Stimulated activated CD4-positive, alpha-beta T cell treated with anti-CD3 and anti-CD28 coated beads, Interleukin-12 subunit alpha, Interleukin-12 subunit beta, amount 100 ng/mL, for 24 hours (primary cell): ENCODE data around the gene ETV6.

ENCODE experiments used
- DNase-seq, 2 experiments: peaks; one replicate each; pipeline ENCODE4 v3.0.0-alpha.2; 2020; ENCODE audit warnings: low read depth in 2 of 2

Gene ETV6

DNA sequence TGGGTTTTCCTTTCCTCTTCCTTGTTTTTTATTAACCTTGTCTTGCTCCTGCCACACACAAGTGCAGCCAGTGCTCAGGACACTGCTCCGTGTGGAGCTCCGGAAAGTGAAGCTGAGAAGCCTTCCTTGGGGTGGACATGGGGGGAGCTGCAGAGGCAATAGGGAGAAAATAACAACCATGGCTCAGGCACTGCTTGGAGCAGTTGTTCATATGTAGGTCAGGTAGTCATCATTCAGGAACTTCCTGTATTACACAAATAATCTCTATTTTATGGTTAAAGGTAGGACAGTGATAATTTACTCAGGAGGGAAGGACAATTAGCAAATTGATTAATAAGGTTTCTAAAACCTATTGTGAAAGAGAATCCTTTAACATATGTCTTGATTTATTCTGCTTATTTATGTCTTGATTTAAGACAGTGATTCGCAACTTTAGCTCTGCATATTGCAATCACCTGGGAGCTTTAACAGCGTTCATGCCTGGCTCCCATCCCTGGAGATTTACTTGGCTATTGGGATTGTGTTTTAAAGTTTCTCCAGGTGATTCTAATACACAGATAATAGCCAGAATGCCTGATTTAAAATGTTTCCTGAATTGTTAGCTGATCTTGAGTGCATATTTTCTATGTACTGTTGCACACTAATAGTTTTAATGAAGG is 92.1 kb downstream of the ETV6 start:
- DNase-seq: no peak

- no peak for DNase-seq
Measured at GRCh38 chr12:11743423-11744409, 94.2 kb downstream of the ETV6 start.

DNA sequence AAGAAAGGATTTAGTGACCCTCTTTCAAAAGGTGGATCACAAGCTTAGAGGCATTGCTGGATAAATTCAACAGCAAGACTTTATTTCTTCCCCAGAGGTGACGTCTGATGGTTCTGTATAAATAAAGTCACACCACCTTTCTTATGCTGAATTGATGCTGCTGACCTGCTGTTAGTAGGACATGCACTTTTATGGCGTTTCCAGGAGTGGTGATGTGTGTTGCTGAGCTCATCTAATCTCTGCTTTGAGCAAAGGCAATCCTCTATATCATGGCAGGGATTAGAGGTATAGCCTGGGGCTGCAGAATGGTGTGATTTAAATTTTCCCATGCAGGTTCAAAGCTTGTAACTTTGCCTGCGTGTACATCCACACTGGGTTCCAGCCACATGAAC is 94.9 kb downstream of the ETV6 start:
- no peak for DNase-seq

- DNase-seq: no peak
Measured at GRCh38 chr12:11745113-11745512, 95.6 kb downstream of the ETV6 start.

- DNase-seq: no peak
Measured at GRCh38 chr12:11746024-11746771, 96.7 kb downstream of the ETV6 start.

DNA sequence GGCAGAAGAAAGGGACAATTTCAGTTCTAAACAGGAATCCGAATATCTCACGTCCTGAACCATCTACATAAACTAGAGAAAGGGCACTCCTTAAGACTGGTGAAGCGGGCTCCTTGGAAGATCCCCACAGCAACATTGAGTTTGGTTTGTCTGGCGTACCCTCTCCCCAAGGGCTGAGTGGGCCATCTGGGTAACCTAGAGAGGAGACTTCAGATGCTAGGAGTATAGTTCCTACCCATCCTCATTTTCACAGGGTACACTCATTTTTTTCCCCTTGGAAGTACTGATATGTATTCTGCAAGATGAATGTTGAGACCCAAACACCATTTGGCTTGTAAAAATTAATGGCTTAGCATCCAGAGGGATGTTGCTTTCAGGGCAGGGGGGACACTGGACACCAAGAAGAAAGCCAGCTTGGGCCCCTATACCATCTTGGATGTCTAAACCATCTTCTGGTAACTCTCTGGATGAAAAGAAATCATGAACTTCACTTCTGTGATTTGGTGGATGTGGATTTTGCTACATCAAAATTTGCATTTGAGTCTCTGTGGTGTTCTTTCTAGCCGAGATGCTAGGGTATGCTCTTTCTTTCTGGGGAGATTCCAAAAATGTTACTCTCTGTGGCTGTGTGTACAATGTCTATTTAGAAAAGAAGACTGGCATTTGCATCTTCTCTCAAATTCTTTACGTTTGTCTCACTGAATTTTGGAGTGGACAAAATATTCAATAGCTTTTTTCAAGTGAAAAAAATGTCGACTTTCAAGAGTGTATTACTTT is 97.7 kb downstream of the ETV6 start:
- no peak for DNase-seq

DNA sequence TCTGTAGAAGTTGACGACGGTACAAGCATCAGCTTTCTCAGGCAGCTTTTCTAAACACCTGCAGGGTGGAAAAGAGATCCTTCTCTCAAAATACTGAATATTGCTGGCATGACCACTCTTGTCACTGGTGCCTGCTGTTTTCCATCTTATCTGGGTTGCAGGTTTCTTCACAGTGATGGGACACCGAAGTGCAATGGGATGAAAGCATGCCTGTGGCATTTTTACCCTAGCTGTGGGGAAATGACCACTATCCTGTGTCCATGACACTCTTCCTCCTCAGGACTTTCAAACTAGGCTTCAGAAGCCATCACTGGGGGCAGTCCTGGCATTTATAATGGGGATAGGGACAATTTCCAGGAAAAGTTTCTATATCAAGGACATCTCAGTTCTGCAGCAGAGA is 98.5 kb downstream of the ETV6 start:
- DNase-seq: no peak

GRCh38 chr12:11748903-11749302 is 99.4 kb downstream of the ETV6 start:
- no peak for DNase-seq

DNA sequence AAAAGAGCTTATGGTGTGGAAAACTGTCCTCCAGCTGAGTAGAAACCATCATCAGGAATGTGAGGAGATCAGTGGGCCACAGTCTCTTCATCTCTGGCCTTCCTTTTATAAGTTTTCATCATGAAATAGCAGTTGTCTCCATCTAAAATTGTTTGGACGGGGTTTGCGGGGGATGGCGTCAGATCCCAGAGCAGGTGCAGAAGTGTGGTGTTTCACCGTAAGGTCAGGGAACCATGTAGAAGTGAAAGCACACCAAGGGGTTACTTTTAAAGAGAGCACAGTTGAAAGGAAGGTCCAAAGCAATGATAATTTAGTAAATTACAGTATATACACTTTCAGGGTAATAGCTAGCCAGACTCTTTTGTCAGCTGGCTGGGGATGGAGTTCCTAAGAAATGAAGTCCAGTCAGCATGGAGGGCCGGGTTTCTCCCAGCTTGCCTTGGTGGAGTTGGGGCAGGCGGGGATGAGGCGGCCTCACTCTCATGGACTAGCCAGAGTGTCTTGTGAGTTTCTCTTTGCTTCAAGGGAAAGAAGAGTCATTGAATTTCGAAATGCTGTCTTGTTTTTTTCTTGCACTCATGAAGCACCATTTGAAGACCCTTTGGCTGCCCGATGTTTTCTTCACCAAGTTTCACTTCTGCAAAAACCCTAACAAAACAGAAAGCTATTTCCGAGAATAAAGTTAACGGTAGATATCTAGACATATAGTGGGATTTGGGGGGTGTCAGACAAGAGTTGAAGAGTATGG is 100.6 kb downstream of the ETV6 start:
- DNase-seq: no peak

GRCh38 chr12:11752403-11753149 is 103.1 kb downstream of the ETV6 start:
- no peak for DNase-seq

DNA sequence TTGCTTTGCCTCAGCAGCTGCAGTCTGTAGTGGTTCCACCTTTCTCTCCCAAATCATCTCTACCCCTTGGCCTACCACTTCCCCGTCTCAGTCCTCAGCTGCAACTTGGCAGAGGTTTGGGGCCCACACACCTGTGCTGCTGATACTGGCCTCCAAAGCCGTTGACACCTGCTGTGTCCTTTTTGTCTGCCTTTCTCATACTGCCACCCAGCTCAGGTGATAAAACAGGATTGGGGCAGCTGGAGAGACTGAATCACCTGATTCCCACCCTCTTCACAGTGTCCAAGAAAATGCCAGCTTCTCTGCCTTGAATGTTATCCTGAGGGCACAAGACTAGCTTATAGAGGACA is 103.7 kb downstream of the ETV6 start:
- no peak for DNase-seq

GRCh38 chr12:11753826-11754225 is 104.4 kb downstream of the ETV6 start:
- no peak for DNase-seq

GRCh38 chr12:11754256-11754655 is 104.8 kb downstream of the ETV6 start:
- DNase-seq: no peak

DNA sequence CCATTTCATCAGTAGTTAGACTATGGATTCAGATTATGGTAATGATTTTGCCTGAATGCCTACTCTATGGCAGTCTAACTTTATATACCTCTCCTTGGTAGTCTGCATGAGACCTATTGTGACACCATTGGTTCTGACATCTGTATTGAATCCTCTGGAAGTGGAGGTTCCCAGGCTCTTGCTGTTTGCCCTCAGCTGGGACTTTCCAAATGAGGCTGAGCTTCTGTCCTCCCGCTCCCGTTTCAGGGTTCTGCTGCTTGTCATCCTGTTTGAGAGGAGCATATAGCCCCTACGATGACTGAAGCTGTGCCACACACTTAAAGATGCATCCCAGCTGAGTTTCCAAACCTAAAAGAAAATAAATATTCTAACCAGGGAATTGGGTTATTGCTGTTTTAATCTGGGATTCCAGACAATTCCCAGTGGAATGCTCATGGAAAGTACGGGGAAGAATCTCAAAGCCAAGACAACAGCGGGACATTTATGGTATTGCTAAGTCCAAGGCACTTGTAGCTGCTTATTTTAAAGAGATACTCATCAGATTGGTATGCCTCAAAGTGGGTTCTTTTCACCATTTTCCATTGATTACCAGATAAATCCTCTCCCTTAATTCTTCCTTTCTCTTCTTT is 105.9 kb downstream of the ETV6 start:
- DNase-seq: no peak

DNA sequence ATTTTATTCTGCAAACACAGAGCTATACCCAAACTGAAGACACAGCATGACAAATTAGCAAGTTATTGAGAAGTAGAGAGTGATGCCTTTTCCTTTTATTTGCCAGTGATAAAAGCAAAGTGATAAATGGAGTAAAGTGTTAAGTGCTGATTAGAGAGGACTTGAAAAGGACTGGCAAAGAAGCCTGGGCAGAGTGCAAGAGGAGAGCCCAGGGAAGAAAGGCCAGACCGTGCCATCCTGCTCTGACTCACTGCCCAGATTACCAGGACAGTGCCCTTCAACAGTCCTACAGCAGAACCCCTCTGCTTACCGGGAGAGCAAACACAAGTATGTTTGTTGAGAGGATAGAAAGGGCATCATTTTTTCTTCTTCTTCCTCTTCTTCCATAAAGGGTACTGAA is 106.5 kb downstream of the ETV6 start:
- DNase-seq: no peak

DNA sequence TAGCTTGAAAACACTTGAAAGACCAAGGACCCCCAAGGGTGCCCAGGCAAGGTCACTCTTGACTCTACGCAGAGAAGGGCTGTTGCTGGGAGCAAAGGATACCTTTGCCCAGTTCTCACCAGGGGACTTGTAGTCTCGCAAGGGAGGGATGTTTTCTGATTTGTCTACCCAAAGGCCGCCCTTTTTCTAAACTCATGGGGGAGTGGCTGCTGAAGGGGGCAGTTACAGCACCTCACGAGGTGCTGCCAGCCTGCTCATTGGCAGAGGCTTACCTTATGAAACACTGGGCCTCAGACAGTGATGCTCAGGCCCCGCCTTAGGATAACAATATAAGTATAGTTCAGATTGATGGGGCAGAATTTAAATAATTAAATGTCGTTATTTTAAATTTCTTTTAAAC is 107.0 kb downstream of the ETV6 start:
- DNase-seq: no peak

GRCh38 chr12:11757095-11757494 is 107.6 kb downstream of the ETV6 start:
- DNase-seq: no peak

- DNase-seq: no peak
Measured at GRCh38 chr12:11757531-11757930, 108.1 kb downstream of the ETV6 start.

DNA sequence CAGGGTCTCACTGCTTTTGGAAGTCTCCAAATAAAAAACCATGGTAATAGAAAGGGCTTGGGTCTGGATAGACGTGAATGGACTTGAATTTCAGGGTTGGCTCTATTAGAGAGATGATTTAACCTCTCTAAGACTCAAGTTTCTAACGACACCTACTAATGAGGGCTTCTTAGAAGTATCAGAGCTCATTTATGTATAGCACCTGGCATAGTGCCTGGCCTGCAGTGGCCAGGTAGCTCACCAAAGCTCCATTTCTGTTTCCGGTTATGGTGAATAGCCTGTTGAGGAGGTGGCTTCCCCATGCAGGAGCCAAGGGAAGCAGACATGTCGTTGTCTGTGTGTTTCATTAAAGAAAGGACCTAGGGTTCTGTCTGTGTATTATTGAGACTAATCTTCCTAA is 108.6 kb downstream of the ETV6 start:
- DNase-seq: no peak
